Stimulated activated CD4-positive, alpha-beta T cell treated with anti-CD3 and anti-CD28 coated beads, Interleukin-15, amount 100 ng/mL, for 1 hour (primary cell): ENCODE results near the gene DLGAP4.

ENCODE experiments used
- DNase-seq, 2 donors: peaks; one replicate each; pipeline ENCODE4 v3.0.0-alpha.2; 2020; ENCODE audit warnings: low read depth in 1 of 2, low spot score in 1 of 2

The DLGAP4 gene, protein sequence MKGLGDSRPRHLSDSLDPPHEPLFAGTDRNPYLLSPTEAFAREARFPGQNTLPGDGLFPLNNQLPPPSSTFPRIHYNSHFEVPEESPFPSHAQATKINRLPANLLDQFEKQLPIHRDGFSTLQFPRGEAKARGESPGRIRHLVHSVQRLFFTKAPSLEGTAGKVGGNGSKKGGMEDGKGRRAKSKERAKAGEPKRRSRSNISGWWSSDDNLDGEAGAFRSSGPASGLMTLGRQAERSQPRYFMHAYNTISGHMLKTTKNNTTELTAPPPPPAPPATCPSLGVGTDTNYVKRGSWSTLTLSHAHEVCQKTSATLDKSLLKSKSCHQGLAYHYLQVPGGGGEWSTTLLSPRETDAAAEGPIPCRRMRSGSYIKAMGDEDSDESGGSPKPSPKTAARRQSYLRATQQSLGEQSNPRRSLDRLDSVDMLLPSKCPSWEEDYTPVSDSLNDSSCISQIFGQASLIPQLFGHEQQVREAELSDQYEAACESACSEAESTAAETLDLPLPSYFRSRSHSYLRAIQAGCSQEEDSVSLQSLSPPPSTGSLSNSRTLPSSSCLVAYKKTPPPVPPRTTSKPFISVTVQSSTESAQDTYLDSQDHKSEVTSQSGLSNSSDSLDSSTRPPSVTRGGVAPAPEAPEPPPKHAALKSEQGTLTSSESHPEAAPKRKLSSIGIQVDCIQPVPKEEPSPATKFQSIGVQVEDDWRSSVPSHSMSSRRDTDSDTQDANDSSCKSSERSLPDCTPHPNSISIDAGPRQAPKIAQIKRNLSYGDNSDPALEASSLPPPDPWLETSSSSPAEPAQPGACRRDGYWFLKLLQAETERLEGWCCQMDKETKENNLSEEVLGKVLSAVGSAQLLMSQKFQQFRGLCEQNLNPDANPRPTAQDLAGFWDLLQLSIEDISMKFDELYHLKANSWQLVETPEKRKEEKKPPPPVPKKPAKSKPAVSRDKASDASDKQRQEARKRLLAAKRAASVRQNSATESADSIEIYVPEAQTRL

GRCh38 chr20:36305602-36306551 lies at the start of gene DLGAP4:
Gene DLGAP4 (plus strand): TSS chr20:36306339. CDS start chr20:36431718, 125,379 bp downstream.
- no peak for DNase-seq

DNA sequence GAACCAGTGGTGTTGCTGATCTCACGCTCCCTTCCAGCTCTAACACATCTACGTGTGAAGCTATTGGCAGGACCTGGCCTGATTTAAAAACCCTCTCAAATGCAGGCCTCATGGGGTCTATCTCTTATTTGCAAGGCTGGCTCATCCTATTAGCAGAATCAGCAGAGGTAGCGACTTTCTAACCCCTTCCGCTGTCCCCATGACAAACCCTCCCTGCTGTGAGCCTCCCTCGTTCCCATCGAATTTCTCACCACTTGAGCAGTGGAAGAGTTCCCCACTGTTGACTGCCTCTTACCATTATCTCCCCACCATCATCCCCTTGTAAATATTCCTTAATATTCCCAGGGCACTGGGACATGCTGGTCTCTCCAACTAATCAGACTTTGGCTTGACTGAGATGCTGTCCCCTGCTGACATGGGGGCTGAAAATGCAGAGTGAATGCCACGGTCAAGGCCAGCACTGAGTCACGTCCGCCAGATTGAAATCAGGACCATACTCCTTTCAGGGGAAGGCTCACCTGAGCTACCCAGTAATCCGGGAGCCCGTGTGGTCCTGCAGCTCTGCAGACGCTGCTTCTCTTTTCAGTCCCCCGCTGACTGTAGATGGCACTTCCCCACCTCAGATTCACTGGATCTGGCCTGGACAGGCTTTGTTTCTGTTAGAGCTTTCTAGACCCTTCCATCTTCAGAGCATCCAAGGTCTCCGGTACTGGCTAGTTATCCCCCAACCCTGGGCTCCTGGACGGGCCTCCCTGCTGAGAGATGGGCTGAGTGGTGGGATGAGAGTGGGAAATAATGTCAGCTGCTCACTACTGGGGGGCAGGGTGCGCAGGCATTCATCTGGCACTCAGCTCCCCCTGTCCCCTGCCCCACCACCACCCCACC lies 46.7 kb upstream of the DLGAP4 start:
- DNase-seq = no peak

GRCh38 chr20:36260316-36260715 lies 45.8 kb upstream of the DLGAP4 start:
- DNase-seq = no peak

- no peak for DNase-seq
Observed at GRCh38 chr20:36261389-36262105, 44.6 kb upstream of the DLGAP4 start.

- DNase-seq = no peak
Observed at GRCh38 chr20:36262440-36262839, 43.7 kb upstream of the DLGAP4 start.

GRCh38 chr20:36264426-36265246 lies 41.5 kb upstream of the DLGAP4 start:
- DNase-seq = no peak

- no peak for DNase-seq
Observed at GRCh38 chr20:36266189-36266588, 40.0 kb upstream of the DLGAP4 start.

- DNase-seq = no peak
Observed at GRCh38 chr20:36267605-36268381, 38.3 kb upstream of the DLGAP4 start.

DNA sequence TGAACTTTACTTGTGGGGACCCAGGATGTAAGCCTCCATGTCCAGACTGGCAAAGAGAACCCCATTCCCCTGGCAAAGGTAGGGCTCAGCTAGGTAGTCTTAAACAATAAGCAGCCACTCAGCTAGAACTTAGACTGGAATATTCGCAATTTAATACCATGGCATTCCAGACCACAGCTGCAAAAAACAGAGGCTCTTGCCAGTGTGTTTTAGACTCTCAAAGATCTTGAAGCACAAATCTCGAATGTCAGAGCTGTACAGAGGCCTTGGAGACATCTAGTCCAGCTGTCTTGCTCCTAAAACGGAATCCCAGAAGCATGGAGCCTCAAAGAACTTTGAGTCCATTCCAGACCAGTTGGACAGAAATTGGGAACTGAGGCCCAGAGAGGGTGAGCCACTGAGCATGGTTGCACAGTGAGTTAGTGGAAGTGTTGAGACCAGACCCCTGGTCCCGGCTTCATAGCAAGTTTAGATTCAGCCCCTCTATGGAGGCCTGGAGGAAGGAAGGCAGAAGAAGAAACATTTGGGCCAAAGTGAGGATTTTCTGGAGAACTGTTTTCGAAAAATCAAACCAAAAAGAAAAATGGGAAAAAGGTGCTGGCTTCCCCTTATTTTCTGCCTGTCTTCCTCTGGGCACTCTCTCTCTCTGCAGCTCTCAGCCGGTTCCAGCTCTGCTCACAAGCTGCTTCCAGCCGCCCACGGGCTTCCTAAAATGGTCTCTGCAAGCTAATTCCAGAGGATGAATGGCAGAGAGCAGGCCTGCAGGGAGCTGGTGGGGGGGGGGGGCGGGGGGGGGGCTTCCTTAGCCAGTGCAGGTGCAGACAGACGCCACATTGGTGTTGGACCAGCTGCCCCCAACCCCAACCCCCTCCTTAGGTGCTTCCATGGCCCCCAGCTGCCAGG lies 37.4 kb upstream of the DLGAP4 start:
- DNase-seq = no peak

DNA sequence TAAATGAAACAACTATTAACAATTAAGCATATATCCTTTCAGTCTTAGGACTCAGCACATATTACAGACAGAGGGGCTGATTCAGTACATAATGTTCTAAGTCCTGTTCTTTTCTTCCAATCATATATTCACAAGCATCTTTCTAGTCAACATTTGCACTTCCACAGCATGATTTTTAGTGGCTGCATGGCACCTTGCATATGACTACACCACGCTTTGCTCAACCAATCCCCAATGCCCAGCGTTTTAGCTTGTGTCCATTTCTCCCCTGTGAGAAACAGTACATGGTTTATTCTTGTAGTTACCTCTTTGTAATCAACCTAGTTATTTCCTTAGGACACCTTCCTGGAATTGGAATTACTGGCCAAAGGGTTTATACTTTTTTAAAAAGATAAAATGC lies 36.6 kb upstream of the DLGAP4 start:
- no peak for DNase-seq

DNA sequence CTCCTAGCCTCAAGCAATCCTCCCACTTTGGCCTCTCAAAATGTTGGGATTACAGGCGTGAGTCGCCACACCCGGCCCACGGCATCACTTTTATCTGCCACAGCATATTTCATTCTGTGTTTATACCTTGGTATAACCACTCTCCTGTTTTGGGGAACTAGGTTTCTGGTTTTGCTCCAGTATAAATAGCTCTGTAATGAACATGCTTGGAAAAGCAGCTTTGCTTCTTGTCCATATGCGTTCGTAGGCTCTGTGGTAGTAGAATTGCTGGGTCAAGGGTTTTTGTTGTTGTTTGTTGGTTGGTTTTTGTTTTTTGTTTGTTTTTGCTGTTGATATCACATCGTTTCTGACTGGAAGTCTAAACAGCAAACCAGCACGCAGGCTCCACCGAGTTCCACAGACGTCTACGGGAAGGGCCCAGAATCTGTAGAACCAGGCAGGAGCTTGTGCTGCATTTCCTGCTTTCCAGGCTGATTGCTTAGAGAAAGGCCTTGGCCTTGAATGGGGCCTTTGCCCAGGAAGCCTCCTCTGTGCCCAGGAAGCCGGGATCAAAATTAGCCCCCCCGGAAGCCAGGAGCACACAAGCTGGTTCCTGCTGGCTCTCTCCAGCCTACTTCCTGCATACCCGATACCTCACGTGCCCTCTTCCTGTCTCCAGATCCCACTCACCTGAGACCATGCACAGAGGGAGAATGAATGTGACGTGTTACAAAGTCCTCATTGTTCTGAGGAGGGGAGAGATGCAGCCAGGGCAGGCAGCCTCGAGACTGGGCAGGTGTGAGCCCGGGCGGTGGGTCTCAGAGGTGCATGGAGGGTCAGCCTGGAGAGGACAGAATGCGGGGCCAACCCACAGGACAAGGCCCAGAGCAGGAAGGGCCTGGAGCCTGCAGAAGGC lies 35.1 kb upstream of the DLGAP4 start:
- no peak for DNase-seq

DNA sequence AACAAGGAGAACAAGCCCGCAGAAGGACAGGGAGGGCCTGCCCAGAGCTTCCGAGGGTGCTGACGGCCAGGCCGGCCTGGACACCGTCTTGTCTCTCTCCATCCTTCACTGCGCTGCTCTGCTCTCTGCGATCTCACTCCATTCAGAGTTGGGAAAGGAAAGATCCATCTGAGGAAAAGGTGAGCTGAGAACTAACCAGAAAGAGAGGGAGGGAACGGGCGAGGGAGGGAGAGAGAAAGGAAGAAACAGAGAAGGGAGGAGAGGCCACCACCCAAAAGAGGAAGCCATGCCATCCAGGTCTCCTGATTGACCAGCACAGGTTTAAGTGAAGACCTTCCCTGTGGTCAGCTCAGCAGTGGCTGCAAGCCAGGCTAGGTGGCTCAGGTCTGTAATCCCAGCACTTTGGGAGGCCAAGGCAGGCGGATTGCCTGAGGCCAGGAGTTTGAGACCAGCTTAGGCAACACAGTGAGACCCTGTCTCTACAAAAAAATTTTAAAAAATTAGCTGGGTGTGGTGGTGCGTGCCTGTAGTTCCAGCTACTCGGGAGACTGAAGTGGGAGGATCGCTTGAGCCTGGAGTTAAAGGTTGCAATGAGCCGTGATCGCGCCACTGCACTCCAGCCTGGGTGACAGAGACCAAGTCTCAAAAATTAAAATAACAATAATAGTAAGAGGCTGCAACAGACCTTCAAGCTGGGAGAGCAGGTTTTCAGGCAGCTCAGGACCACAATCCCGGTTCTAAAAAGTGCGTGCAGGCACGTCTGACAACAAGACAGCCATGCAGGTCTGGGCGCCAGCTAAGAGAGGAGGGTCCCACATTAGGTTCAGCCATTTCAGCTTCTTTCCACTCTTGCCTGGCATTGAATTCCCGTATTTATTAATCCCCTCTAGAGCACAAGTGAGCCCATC lies 34.2 kb upstream of the DLGAP4 start:
- no peak for DNase-seq

DNA sequence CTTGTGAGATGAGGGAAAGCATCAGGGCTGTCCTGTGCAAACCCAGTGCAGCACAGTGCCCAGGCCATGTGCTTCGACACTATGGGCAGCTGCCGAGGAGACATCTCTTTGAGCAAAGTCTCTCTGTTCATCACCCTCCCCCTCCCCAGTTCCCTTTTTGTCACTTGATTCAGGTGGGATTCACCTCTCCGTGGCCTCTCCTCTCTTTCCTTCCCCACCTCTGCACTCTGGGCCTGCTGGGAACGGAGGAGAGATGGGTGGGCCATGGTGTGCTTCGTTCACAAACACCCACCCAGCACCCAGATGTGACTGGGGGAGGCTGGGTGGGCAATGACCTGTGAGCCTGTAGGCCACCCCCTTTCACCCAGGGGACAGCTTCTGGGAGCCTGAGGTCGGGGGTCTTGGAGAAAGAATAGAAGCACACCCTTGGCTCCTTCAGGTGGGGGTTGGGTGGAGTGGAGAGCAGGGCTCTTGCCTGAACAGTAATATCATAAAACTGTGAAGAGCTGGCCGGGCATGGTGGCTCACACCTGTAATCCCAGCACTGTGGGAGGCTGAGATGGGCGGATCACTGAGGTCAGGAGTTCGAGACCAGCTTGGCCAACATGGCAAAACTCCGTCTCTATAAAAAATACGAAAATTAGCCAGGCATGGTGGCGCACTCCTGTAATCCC lies 33.5 kb upstream of the DLGAP4 start:
- DNase-seq = no peak
